GM19463 (cell line): ENCODE measurements around the gene OSBPL2.

Experiments used
- ATAC-seq: cut with Tn5 transposase; IDR thresholded peaks from one replicate; pipeline ENCODE4 v1.9.1; 2021; ENCODE audit warnings: mild to moderate bottlenecking, moderate library complexity; ENCODE audit not compliant: unreplicated experiment

OSBPL2 gene

GRCh38 chr20:62280303-62280702 lies 42.0 kb downstream of the OSBPL2 start:
- no peak for ATAC-seq

- ATAC-seq: no peak
Observed at GRCh38 chr20:62281161-62281933, 43.0 kb downstream of the OSBPL2 start.

GRCh38 chr20:62282103-62282502 lies 43.8 kb downstream of the OSBPL2 start:
- ATAC-seq: no peak

- no peak for ATAC-seq
Observed at GRCh38 chr20:62282877-62283503, 44.7 kb downstream of the OSBPL2 start.

GRCh38 chr20:62284448-62284847 lies 46.1 kb downstream of the OSBPL2 start:
- ATAC-seq: no peak

GRCh38 chr20:62285151-62285550 lies 46.8 kb downstream of the OSBPL2 start:
- ATAC-seq: no peak

GRCh38 chr20:62285722-62286121 lies 47.4 kb downstream of the OSBPL2 start:
- no peak for ATAC-seq

- ATAC-seq: no peak
Observed at GRCh38 chr20:62286493-62287064, 48.3 kb downstream of the OSBPL2 start.

GRCh38 chr20:62287129-62287528 lies 48.8 kb downstream of the OSBPL2 start:
- no peak for ATAC-seq

- no peak for ATAC-seq
Observed at GRCh38 chr20:62287759-62288534, 49.6 kb downstream of the OSBPL2 start.

- no peak for ATAC-seq
Observed at GRCh38 chr20:62288535-62289105, 50.3 kb downstream of the OSBPL2 start.

- no peak for ATAC-seq
Observed at GRCh38 chr20:62289131-62289530, 50.8 kb downstream of the OSBPL2 start.

- no peak for ATAC-seq
Observed at GRCh38 chr20:62289898-62290297, 51.6 kb downstream of the OSBPL2 start.

- no peak for ATAC-seq
Observed at GRCh38 chr20:62291251-62292066, 53.1 kb downstream of the OSBPL2 start.

- ATAC-seq: no peak
Observed at GRCh38 chr20:62292108-62292507, 53.8 kb downstream of the OSBPL2 start.

GRCh38 chr20:62293111-62293784 lies 54.9 kb downstream of the OSBPL2 start:
- no peak for ATAC-seq

GRCh38 chr20:62293946-62294345 lies 55.6 kb downstream of the OSBPL2 start:
- ATAC-seq: no peak

- no peak for ATAC-seq
Observed at GRCh38 chr20:62294516-62294915, 56.2 kb downstream of the OSBPL2 start.

GRCh38 chr20:62296724-62297448 lies 58.6 kb downstream of the OSBPL2 start:
- no peak for ATAC-seq
